ENCODE results near the gene RPA1. TPM values are rescaled to one million over a fixed set of nuclear protein-coding genes. Genes with fewer than 3 reads are reported as not detected.
A peak's percentile ranks its signal among the peaks of the same experiment; 100 is the strongest.

RPA1 gene
- total and polyA plus RNA-seq, 12 donors: 12.9 to 109 (median 23.3) TPM

- WGBS, 4 donors: 49 to 62% (median 55%) methylated on average over 5 of the region's 5 CpGs
- no peaks in the 10 kb centered on the region for H3K36me3 ChIP-seq (replicated peaks in 1 of 2)
- no peaks in the 10 kb centered on the region for H3K9me3 ChIP-seq (replicated peaks in 1 of 3)
- H3K4me1 ChIP-seq (replicated peaks in 1 of 2): peaks cover 14 to 42% of the 10 kb centered on the region in 2 donors
- H3K27ac ChIP-seq: peak overlapping the region; percentile 21 to 81 (median 42)
- no peaks in the 10 kb centered on the region for H3K27me3 ChIP-seq
- TF ChIP-seq POLR2A (IDR thresholded peaks at IDR 0.05): no peak
- TF ChIP-seq, protein P1, sequence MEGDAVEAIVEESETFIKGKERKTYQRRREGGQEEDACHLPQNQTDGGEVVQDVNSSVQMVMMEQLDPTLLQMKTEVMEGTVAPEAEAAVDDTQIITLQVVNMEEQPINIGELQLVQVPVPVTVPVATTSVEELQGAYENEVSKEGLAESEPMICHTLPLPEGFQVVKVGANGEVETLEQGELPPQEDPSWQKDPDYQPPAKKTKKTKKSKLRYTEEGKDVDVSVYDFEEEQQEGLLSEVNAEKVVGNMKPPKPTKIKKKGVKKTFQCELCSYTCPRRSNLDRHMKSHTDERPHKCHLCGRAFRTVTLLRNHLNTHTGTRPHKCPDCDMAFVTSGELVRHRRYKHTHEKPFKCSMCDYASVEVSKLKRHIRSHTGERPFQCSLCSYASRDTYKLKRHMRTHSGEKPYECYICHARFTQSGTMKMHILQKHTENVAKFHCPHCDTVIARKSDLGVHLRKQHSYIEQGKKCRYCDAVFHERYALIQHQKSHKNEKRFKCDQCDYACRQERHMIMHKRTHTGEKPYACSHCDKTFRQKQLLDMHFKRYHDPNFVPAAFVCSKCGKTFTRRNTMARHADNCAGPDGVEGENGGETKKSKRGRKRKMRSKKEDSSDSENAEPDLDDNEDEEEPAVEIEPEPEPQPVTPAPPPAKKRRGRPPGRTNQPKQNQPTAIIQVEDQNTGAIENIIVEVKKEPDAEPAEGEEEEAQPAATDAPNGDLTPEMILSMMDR (IDR thresholded peaks at IDR 0.05): no peak
- DNase-seq: no peak
- no peak overlapping the region for H3K4me3 ChIP-seq
- intact Hi-C loops (cut with DNase I): no loop called here
Measured at GRCh38 chr17:1789936-1790335, 39.9 kb upstream of the RPA1 start.

DNA sequence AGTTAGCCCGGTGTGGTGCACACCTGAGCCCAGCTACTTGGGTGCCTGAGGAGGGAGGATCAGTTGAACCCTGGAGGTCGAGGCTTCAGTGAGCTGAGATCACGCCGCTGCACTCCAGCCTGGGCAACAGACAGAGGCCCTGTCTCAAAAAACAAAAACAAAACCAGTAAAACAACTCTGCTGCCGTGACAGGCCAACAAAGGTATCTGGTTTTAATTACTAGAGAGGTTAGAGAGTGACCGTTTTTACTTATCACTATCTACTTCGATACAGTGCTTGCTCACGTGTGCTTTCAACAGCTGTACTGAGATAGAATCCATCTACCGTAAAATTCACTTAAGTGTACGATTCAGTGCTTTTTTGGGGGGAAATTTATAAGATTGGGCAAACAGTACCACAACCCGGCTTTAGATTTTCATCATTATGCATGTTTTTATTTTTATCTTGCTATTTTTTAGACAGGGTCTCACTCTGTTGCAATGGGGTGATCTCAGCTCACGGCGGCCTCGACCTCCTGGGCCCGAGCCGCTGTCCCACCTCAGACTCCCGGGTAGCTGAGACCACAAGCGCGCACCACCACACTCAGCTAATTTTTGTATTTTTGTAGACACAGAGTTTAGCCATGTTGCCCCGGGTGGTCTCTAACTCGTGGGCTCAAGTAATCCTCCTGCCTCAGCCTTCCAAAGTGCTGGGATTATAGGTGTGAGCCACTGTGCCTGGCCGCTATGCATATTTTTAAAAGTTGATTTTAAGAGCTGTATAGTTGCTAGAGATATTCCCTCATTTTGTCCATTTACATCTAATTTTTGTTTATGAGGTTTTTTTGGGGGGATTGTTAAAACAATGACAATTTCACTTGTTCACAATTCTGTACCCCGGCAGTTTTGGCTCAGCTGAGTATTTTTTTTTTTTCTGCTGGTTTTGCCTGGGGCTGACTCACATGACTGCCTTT is 37.0 kb upstream of the RPA1 start:
- intact Hi-C loops (cut with DNase I): no loop called here
- Histone ChIP-seq H3K36me3 (replicated peaks in 1 of 2) (no peaks in the 10 kb centered on the region), H3K27ac (peak overlapping the region in 1 of 5 donors; percentile 39), H3K9me3 (replicated peaks in 1 of 3) (no peaks in the 10 kb centered on the region), H3K27me3 (no peaks in the 10 kb centered on the region), H3K4me1 (replicated peaks in 1 of 2) (peaks cover 4 to 34% of the 10 kb centered on the region in 2 donors), H3K4me3 (no peak overlapping the region)
- TF ChIP-seq, protein P1 (IDR thresholded peaks at IDR 0.05): no peak
- no peak for TF ChIP-seq POLR2A (IDR thresholded peaks at IDR 0.05)
- no peak for DNase-seq
- 82 to 87% (median 84%) methylated on average over 23 of the region's 23 CpGs for WGBS, 4 donors

DNA sequence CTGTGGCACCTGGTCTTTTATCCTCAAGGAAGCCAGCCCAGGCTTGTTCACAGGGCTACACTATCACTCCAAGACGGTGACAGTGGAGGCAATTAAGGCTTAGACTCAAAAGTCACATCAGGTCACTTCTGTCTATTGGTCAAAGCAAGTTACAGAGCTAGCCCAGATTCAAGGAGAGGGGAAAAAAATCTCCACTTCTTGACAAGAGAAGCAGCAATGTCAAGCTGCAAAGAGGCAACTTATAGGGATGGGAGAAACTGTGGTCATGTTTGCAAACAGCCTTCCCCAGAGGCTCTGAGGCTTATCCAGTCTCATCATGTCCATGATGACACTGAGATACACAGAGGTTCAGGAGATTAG is 36.4 kb upstream of the RPA1 start:
- WGBS, 4 donors: 24 to 48% (median 42%) methylated on average over 1 of the region's 1 CpG
- intact Hi-C loops (cut with DNase I): no loop called here

DNA sequence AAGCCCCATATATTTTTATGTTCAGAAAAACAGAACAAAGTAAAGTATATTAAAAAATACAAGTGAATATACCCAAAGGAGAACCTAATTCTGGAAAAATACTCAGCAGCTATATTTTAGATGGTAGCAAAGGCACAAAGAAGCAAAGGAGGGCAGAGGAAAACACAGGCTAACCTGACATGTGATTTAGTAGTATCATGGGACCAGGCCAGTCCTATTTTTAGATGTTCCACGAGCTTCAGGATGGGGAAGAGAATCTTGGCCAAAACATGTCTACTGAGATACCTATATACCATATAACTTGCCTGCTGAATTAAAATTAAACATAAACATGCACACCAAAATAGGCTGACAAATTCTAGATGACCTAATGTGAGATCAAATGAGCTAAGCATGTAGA is 33.0 kb upstream of the RPA1 start:
- Histone ChIP-seq H3K27me3 (no peaks in the 10 kb centered on the region), H3K9me3 (replicated peaks in 1 of 3) (no peaks in the 10 kb centered on the region), H3K27ac (peak overlapping the region in 1 of 5 donors; percentile 28), H3K36me3 (replicated peaks in 1 of 2) (peaks cover 0 to 13% of the 10 kb centered on the region in 2 donors), H3K4me1 (replicated peaks in 1 of 2) (peaks cover 0 to 20% of the 10 kb centered on the region in 2 donors), H3K4me3 (no peak overlapping the region)
- intact Hi-C loops (cut with DNase I): no loop called here
- TF ChIP-seq, protein P1 (IDR thresholded peaks at IDR 0.05): no peak
- no peak for TF ChIP-seq POLR2A (IDR thresholded peaks at IDR 0.05)
- DNase-seq: no peak
- WGBS, 4 donors: 0 to 5% (median 5%) methylated on average over 1 of the region's 1 CpG

More for the DNA sequence above, 36.4 kb upstream of the RPA1 start:
- no peaks in the 10 kb centered on the region for H3K27me3 ChIP-seq
- H3K9me3 ChIP-seq (replicated peaks in 1 of 3): no peaks in the 10 kb centered on the region
- DNase-seq: no peak
- H3K4me3 ChIP-seq: no peak overlapping the region
- H3K27ac ChIP-seq: peak overlapping the region in 1 of 5 donors; percentile 39
- TF ChIP-seq POLR2A (IDR thresholded peaks at IDR 0.05): no peak
- TF ChIP-seq, protein P1 (IDR thresholded peaks at IDR 0.05): no peak
- no peaks in the 10 kb centered on the region for H3K36me3 ChIP-seq (replicated peaks in 1 of 2)
- peaks cover 0 to 29% of the 10 kb centered on the region in 2 donors for H3K4me1 ChIP-seq (replicated peaks in 1 of 2)
